Stimulated activated naive CD4-positive, alpha-beta T cell (primary cell): ENCODE measurements around the gene KLF16.
A peak's percentile ranks its signal among the peaks of the same experiment; 100 is the strongest.

Source experiments
- DNase-seq, 6 experiments: peaks; one replicate each; lab custom pipeline; 2025; lab: John Stamatoyannopoulos, UW

KLF16 gene

GRCh38 chr19:1868971-1869370 is 5.6 kb upstream of the KLF16 start:
- DNase-seq, result no peak

DNA sequence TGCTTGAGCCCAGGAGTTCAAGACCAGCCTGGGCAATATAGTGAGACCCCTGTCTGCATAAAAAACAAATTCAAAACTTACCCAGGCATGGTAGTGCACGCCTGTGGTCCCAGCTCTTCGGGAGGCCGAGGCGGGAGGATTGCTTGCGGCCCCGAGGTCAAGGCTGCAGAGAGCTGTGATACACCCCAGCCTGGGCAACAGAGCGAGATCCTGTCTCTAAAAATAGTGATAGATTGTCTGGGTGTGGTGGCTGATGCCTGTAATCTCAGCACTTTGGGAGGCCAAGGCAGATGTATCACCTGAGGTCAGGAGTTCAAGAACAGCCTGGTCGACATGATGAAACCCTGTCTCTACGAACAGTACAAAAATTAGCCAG is 4.0 kb upstream of the KLF16 start:
- no peak for DNase-seq

- no peak for DNase-seq
Measured at GRCh38 chr19:1866693-1867348, 3.4 kb upstream of the KLF16 start.

- DNase-seq, result no peak
Measured at GRCh38 chr19:1865172-1866010, 2.0 kb upstream of the KLF16 start.

DNA sequence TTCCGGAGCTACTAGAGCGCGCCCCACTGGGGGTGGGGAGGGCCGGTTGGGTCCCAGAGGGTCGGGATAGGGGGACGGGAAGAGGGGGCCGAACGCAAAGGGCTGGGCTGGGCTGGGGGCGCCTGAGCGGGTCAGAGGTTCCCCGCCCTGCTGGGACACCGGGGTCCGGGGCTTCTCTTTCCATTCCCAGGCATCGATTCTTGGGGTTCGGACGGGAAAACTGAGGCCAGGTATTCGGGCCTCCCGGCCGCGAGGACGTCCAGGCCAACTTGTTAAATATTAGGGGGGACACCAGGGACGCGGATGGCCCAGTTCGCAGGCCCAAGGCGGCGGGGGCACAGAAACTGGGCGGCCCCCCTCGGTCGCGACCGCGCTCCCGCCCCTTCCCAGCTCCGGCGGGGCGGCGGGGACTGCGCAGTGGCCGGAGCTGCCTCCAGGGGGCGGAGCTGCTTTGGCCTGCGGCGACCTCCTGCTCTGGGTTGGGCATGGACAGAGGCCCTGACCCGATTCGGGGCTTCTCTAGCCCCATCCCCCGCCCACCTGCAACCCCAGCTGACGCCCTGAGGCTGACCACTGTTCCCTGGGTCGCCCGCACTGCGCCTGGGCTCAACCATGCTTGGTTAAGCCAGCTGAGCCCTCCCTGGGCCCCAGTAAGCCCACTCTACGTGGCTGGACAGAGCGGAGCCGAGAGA is 1.2 kb upstream of the KLF16 start:
- peak in 3 of 6 experiments; percentile 36 to 50 (median 49) for DNase-seq

DNA sequence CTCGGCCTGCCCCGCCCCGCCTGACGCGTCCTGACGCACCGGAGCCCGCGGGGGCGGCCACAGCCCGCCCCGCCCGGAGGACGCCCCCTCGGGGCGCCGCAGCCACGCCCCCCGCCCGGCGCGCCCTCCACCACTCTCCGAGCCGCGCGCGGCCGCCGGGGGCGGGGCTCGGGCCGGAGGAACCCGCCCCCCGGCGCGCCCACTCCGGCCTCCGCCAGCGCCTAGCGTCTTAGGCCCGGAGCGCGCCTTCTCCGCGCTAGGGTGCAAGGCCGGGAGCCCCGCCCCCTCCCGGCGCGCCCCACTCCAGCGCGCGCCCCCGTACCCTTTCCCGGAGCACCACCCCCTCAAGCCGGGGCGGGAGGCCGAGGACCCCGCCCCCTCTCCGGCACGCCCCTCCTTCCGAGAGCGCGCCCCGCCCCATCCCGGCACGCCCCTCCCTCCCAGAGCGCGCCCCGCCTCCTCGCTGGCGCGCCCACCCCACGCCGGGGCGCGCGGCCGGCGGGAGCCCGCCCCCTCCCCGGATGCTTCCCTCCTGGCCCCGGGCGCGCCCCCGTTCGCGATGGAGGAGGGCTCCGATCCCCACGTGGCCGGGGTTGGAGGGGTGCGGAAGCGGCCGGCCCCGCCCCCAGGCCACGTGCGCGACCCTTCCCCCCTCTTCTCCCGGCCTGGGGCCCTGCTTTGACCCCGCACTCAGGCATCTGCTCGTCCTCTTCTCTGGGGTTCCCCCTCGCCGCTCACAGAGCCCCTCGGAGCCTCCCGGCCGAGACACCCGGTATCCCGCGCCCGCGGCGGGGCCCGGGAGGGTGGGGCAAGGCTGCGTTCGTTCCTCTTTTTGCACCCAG is 480 bp upstream of the KLF16 start:
- peak; percentile 90 to 98 (median 92) for DNase-seq

DNA sequence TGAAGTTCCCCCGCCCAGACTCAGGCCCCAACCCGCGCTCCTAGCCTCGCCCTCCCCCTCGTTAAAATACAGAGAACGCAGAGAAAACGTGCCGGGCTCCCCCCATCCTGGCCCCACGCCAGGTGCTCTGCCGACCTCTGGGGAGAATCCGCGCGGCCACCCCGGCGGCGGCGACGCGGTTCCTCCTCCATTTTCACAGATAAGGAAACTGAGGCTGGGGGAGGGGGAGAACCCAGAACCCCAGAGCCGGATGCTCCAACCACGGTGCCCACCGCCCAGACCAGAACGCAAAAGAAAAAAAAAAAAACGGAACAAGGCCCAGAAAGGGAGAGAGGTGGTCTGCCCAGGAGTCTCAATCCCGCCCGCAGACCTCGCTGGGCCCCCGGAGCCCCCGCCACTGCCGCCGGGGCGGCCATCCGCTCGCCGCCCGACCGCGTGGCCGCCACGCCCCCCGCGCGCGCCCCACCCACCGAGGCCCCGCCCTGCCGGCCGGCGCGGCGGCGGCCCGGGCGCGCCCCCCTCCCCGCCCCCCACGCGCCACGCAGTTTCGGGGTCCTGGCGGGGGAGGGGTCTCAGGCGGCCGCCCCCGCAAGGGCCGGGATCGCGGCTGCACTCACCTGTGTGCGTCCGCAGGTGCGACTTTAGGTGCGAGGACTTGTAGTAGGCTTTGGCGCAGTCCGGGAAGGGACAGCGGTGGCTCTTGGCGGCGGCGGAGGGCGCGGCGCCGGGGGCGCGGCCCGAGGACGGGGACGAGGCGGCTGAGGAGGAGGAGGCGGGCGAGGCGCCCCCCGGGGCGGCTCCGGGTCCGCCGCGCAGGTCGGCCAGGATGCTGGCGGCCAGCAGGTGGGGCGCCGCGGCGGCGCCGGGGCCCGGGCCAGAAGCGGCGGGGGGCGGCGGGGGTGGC is 703 bp downstream of the KLF16 start:
- DNase-seq, result peak; percentile 45 to 71 (median 62)

DNA sequence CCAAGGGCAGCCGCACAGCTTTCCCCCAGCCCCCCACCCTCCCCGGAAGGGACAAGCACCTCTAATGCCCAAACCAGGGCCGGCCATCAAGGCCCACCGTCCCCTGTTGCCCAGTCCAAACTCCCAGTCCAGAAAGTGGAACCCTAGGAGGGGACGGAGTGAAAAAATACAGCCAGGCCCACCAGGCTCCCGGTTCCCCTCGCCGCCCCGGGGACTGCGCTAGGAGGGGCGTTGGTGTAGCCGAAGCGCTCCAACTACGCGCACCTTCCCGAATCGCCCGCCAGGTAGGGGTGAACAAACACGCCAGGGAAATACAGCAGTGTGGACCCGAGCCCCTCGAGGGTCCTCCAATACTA is 1.3 kb downstream of the KLF16 start:
- no peak for DNase-seq

DNA sequence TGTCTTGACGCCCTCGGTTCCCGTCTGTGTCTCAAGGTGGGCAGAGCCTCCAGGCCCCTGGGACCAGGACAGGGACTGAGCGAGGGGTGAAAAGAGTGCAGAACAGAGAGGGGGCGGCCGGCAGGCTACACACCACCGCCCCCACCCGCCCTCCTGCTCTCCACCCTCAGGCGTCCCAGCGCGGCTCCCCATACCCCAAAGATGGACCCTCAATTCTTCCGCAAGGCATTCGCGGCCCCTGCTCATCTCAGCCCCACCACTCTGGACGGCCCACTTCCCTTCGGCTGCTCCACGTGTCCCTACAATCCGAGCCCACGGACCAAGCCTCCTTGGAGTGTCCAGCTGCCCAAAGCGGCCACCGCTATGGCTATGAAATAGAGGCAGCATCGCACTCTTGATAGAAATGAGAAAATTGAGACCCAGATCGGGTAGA is 1.8 kb downstream of the KLF16 start:
- no peak for DNase-seq

DNA sequence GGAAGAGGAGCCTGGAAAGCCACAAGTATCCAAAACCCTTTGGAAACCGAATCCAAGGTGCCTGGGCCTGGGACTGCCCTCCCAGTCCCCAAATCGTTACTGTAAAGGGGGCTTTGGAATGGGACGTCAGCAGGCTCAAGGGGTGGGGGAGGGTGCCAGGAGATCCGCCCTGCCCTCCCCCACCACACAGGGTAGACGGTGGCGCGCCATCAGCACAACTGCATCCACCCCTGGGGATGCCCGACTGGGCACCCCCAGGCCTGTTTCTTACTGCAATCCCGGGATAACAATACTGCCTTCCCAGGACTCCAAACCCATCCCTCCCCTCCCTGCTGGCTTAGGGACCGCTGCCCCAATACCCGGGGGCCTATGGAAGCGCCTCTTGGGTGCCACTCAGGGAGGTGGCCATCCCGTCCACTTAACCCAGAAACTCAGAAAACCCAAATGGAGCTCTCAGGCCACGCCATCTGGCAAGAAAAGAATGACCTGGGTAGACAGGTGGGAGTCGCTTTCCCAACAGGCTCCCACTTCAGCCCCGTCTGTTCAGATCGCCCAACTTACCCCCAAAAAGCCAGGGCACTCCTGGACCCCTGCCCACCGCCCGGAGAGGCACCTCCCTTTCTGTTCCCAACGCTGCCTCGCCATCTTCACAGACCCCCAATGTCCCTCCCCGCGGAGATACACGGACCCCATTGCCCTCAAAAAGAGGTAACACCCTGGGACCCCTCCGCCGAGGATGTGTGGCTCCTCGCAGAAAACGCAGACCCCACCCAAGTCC is 2.4 kb downstream of the KLF16 start:
- DNase-seq, result no peak

DNA sequence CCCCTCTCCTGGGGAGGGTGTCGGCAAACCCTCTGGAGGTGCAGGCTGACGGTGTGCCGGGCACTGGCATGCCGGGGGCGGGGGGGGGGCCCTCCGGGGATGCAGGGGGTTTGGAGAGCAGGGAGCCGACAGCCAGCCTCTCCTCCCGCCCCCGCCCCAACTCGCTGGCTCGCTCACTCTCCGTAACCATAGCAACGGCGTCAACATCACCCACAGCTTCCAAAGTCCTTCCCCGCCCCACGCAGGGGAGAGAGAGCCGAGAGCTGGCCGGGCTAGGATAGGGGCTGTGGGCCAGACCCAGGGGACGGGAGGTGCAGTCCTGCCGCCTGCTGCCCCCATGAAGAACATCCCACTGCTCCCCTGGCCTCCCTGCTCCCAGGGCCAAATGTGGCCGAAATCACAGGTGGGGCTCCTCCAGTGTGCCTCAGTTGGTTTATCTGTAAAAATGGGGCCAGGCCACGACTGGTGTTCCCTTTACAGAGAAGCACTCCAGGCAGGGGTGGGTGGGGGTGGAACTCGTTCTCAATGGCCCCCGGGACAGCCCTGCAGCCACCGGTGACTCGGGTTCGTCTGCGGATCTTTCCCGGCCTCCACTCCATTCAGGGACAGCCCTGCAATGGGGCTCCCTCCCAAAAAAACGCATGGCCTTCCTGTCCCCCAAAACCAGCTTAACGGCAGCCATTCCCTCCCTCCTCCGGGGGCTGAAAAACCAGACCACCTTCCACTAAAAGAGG is 3.2 kb downstream of the KLF16 start:
- peak; percentile 34 to 79 (median 72) for DNase-seq

DNA sequence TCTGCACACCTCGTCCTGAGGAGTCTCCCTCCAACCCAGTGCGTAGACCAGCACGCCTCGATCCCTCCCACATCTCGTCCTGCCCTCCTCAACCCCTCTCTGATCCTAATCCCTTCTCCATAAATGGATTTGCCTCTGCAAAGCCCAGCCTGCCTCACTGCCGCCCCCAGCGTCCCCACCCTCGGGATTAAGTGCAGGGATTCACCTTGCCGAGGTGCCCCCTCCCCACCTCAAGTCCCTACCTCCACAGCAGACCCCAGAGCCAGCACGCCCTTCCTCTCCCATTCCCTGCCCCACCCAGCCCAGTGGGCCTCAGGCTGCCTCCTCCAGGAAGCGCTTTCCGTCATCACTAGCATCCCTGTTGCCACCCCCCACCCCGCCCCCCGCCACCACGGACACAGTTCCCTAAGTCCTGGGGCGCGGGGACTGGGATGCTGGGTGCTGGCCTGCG is 4.0 kb downstream of the KLF16 start:
- DNase-seq, result no peak

DNA sequence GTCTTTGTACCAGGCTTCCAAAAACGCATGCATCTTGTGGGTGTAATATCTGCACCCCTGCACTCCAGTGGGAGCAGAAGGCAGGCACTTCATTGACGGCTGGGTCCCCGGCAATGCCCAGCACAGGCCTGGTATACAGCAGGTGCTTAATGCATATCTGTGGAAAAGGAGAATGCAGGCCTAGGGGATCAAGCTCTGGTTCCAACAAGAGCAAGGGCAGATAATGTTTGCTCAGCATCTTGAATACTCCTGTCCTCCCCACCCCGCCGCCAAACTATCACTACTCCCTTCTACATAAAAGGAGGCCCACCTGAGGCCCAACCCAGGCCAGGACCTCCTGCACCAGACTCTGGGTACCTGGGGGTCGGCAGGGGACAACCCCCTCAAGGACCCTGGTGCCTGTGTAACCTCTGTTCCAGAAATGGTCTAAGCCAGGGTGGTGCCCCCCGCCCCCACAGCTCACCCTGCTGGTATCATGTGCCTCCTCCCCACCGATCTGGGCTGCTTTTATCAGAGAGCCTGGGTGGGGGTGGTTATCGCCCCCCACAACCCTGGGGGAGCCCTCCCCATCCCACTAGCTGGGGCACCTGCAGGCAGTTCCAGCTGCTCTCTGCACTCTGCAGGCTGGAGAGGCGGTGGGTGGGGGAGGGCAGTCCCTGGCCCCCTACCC is 4.8 kb downstream of the KLF16 start:
- DNase-seq, result peak in 1 of 6 experiments; percentile 9

DNA sequence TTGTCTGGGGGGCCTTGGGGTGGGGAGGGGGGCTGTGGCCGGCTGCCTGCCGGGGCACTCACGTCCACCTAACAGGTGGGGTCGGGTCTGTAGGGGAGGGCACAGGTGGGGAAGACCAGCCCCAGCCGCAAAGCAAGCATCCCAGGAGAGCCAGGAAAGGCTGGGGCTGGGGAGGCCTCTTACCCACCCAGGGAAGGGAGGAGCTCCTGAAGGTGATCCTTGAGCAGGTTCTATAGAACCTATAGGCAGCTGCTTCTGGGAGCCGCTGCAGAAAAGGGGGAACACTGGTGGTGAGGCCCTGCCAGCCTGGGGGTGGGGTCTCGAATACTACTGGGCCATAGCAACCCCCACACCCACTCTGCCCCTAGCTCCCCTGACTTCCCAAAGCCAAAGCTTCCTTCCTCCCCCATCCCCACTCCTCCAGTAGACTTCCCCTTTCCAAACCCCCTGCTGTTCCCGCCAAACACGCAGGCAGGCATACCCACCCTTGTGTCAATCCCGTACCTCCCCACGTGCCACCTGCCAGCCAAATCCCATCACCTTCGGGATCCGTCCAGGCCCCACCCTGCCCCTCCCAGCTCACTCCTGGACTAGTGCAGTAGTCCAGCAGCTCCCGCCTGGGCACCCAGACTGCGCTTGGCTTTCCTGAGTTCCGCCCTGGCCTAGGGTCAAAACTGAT is 5.6 kb downstream of the KLF16 start:
- DNase-seq, result no peak

GRCh38 chr19:1856698-1857603 is 6.4 kb downstream of the KLF16 start:
- DNase-seq, result peak in 5 of 6 experiments; percentile 33 to 55 (median 42)

DNA sequence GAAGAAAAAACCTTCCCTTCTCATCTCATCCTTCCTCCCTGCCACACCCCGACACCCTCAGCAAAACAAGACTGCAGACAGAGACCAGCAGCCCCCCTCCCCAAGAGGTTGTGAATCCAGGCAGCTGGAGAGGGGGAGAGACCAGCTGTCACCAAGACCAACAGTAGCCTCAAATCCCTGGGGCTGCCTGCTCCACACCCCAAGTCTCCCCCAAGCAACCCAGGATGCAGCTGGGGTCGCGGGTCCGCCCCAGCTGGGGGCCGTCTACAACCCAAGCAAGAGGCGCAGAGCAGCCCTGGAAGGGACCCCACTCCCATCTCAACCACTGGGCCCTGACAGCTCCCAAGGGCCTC is 7.1 kb downstream of the KLF16 start:
- DNase-seq, result peak in 2 of 6 experiments; percentile 42 to 46

GRCh38 chr19:1855828-1856255 is 7.5 kb downstream of the KLF16 start:
- DNase-seq, result peak in 5 of 6 experiments; percentile 35 to 59 (median 50)
